Calu3 (cell line): ENCODE results near the gene CCDC170. TPM values are rescaled to one million over a fixed set of nuclear protein-coding genes. Genes with fewer than 3 reads are reported as not detected.

Source experiments
- BruUV-seq: library from RNA; stranded (reverse); fragments of 400-500 nt; replicated peaks from 2 replicates; lab custom pipeline; 2021; lab: Mats Ljungman, UMichigan
- CTCF ChIA-PET: fragments of 300-600 bp; sonication (Branson Sonifier 250); formaldehyde crosslinking; loops from one replicate; lab custom pipeline; 2022; ENCODE audit warnings: antibody characterized with exemption; lab: Charles Lee
- DNase-seq: peaks from one replicate; pipeline ENCODE4 v3.0.0; 2022
- H3K27ac Mint-ChIP-seq: one replicate; pipeline ENCODE4 v1.8.0; 2022; ENCODE audit warnings: mixed read lengths; ENCODE audit not compliant: unreplicated experiment
- H3K27me3 Mint-ChIP-seq: one replicate; pipeline ENCODE4 v1.8.0; 2022; ENCODE audit warnings: mixed read lengths; ENCODE audit not compliant: unreplicated experiment
- H3K36me3 Mint-ChIP-seq: one replicate; pipeline ENCODE4 v1.8.0; 2022; ENCODE audit warnings: mild to moderate bottlenecking, moderate library complexity, mixed read lengths; ENCODE audit not compliant: insufficient read depth, unreplicated experiment
- H3K4me1 Mint-ChIP-seq: one replicate; pipeline ENCODE4 v1.8.0; 2022; ENCODE audit warnings: mild to moderate bottlenecking, low read depth, mixed read lengths; ENCODE audit not compliant: unreplicated experiment
- H3K4me3 Mint-ChIP-seq: one replicate; pipeline ENCODE4 v1.8.0; 2022; ENCODE audit warnings: mild to moderate bottlenecking, low read depth, moderate library complexity, mixed read lengths; ENCODE audit not compliant: unreplicated experiment
- H3K9me3 Mint-ChIP-seq: one replicate; pipeline ENCODE4 v1.8.0; 2022; ENCODE audit warnings: low read depth, mixed read lengths; ENCODE audit not compliant: unreplicated experiment
- intact Hi-C: fragments of 100-400 bp; cut with micrococcal nuclease; formaldehyde crosslinking; loops from one replicate; pipeline ENCODE4 v1.10.0; 2022; ENCODE audit not compliant: unreplicated experiment
- total RNA-seq: library from RNA; stranded (reverse); gene quantifications from 2 replicates; pipeline ENCODE4 v1.2.3, GENCODE V29; 2022
- TF ChIP-seq, protein P1 (sequence below): fragments of 200-600 bp; IDR thresholded peaks from one replicate; pipeline ENCODE4 v1.8.0; 2022; ENCODE audit warnings: antibody characterized with exemption; ENCODE audit not compliant: unreplicated experiment

The CCDC170 gene
- total RNA-seq, 1 experiment from 2014 or later, result 0.26 TPM

DNA sequence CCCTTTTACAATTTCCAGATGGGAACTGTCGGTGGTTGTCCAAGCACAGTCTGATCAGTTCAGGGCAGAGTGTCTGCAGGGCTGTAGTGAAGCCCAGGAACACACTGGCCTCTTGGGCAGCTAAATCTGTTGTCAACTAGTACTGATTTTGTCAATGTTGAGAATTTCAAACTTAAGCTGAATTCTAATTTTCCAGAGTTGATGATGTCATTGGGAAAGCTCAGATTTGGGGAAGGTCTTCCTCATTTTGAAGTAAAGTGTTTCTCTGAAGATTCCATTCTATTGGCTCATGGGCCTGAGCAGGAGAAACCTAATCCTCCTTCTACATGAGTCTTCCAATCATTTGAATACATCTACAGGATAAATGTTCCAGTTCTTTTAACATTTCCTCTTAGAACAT is 72.1 kb downstream of the CCDC170 start:
- peaks cover 4% of the 10 kb centered on the region for H3K9me3 Mint-ChIP-seq
- no peak overlapping the region for H3K27ac Mint-ChIP-seq
- BruUV-seq, result no TSS peak
- no peak overlapping the region for H3K4me3 Mint-ChIP-seq
- TF ChIP-seq, protein P1, sequence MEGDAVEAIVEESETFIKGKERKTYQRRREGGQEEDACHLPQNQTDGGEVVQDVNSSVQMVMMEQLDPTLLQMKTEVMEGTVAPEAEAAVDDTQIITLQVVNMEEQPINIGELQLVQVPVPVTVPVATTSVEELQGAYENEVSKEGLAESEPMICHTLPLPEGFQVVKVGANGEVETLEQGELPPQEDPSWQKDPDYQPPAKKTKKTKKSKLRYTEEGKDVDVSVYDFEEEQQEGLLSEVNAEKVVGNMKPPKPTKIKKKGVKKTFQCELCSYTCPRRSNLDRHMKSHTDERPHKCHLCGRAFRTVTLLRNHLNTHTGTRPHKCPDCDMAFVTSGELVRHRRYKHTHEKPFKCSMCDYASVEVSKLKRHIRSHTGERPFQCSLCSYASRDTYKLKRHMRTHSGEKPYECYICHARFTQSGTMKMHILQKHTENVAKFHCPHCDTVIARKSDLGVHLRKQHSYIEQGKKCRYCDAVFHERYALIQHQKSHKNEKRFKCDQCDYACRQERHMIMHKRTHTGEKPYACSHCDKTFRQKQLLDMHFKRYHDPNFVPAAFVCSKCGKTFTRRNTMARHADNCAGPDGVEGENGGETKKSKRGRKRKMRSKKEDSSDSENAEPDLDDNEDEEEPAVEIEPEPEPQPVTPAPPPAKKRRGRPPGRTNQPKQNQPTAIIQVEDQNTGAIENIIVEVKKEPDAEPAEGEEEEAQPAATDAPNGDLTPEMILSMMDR, result no peak
- no peaks in the 10 kb centered on the region for H3K27me3 Mint-ChIP-seq
- no peaks in the 10 kb centered on the region for H3K36me3 Mint-ChIP-seq
- H3K4me1 Mint-ChIP-seq, result no peaks in the 10 kb centered on the region
- DNase-seq, result no peak
- intact Hi-C loops, result no loop called here
- CTCF ChIA-PET, result no interaction called here

DNA sequence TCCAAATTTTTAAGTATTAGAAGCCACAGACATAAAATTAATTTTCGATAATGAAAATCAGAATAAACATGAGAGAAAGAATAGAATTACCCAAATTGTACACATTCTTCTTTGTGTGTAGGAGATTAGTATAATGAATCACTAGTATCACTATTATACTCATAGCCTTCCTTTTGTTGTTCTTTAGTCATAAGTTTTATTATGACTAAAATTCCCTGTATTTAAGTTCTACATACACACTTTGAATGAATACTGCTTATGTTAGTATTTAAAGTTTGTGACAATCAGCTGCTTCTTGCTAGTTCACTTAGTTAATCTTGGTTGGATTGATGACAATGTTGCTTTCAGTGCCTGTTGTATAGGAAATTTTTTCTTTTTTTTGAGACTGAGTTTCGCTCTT is 72.7 kb downstream of the CCDC170 start:
- H3K27me3 Mint-ChIP-seq, result no peaks in the 10 kb centered on the region
- CTCF ChIA-PET, result no interaction called here
- TF ChIP-seq, protein P1, result no peak
- H3K4me1 Mint-ChIP-seq, result no peaks in the 10 kb centered on the region
- no peak overlapping the region for H3K4me3 Mint-ChIP-seq
- intact Hi-C loops, result no loop called here
- DNase-seq, result no peak
- no peaks in the 10 kb centered on the region for H3K36me3 Mint-ChIP-seq
- H3K27ac Mint-ChIP-seq, result no peak overlapping the region
- H3K9me3 Mint-ChIP-seq, result peaks cover 4% of the 10 kb centered on the region
- BruUV-seq, result no TSS peak

DNA sequence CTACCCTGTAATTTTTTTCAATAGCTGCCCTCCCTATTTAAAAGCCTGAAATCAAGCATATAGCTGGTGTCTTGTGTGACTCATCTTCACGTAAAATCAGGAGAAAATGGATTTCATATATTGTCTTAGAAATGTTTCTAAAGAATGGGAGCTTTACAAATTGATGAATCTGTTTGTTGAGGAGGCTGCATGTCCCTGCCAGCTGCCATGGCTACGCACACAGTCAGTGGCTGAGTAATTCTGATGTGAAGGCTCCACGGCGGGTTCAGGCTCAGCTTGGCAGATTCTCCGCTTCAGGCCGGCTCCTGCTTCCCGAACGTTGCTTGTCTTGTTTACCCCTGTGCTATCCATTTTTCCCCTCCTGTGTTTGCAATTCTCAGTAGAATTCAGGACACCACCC is 82.8 kb downstream of the CCDC170 start:
- intact Hi-C loops, result no loop called here
- TF ChIP-seq, protein P1, result no peak
- H3K9me3 Mint-ChIP-seq, result no peaks in the 10 kb centered on the region
- no peak overlapping the region for H3K27ac Mint-ChIP-seq
- CTCF ChIA-PET, result no interaction called here
- H3K27me3 Mint-ChIP-seq, result no peaks in the 10 kb centered on the region
- no peaks in the 10 kb centered on the region for H3K36me3 Mint-ChIP-seq
- no TSS peak for BruUV-seq
- no peak for DNase-seq
- no peak overlapping the region for H3K4me3 Mint-ChIP-seq
- no peaks in the 10 kb centered on the region for H3K4me1 Mint-ChIP-seq

DNA sequence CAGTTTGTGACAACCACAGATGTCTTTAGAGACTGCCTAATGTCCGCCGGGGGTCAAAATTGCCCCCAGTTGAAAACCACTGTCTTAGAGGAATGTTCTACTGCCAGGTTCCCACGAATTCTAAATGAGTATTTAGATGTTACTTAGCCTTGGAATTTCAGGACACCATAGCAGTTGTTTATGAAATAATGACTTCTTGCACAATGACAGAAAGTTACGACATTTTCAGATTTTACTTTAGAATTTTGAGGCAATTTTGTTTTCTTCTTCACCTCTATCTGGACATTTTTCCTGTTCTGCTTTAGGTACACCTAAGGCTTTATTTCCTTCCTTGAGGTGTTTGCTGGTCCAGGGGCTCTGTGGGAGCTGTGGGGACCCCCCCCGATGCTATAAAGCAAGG is 83.4 kb downstream of the CCDC170 start:
- intact Hi-C loops, result no loop called here
- no peak for DNase-seq
- BruUV-seq, result no TSS peak
- no peaks in the 10 kb centered on the region for H3K9me3 Mint-ChIP-seq
- no peaks in the 10 kb centered on the region for H3K4me1 Mint-ChIP-seq
- no peak overlapping the region for H3K4me3 Mint-ChIP-seq
- TF ChIP-seq, protein P1, result no peak
- no peaks in the 10 kb centered on the region for H3K27me3 Mint-ChIP-seq
- CTCF ChIA-PET, result no interaction called here
- no peaks in the 10 kb centered on the region for H3K36me3 Mint-ChIP-seq
- H3K27ac Mint-ChIP-seq, result no peak overlapping the region
